Subcutaneous adipose tissue (tissue), 4 donors: ENCODE results near the gene MRAP. TPM values are rescaled to one million over a fixed set of nuclear protein-coding genes. Genes with fewer than 3 reads are reported as not detected.

Experiments
- CTCF ChIP-seq: fragments of 450-650 bp; IDR thresholded peaks from one replicate; pipeline ENCODE4 v1.5.1; 2016; ENCODE audit warnings: low read depth, mild to moderate bottlenecking, control low read depth, antibody characterized with exemption, moderate library complexity
- total RNA-seq, 4 donors: library from RNA; depleted of rRNA; stranded (reverse); fragments of >200 nt; gene quantifications; one replicate each; pipeline ENCODE4 v1.1.0, GENCODE V29; 2016

The MRAP gene
- total RNA-seq, 4 donors from 2014 or later = 22.4 to 65.2 (median 33.6) TPM

GRCh38 chr21:32349333-32349944, 50.8 kb downstream of the MRAP start:
- TF ChIP-seq CTCF = no peak

GRCh38 chr21:32350211-32350980, 51.7 kb downstream of the MRAP start:
- TF ChIP-seq CTCF = no peak

- no peak for TF ChIP-seq CTCF
Measured at GRCh38 chr21:32350981-32351380, 52.3 kb downstream of the MRAP start.

GRCh38 chr21:32351428-32351827, 52.8 kb downstream of the MRAP start:
- TF ChIP-seq CTCF = no peak

GRCh38 chr21:32352526-32352925, 53.9 kb downstream of the MRAP start:
- TF ChIP-seq CTCF = no peak

- TF ChIP-seq CTCF = no peak
Measured at GRCh38 chr21:32353002-32353711, 54.5 kb downstream of the MRAP start.

GRCh38 chr21:32356874-32357395, 58.3 kb downstream of the MRAP start:
- no peak for TF ChIP-seq CTCF
